ENCODE results near the gene SHC2.

The SHC2 gene

GRCh38 chr19:409516-410242 lies 51.2 kb downstream of the SHC2 start:
- DNase-seq (ENCODE audit: insufficient read length, low spot score) (no peak), FAIRE-seq (no peak)
- TF ChIP-seq PAX5 (IDR thresholded peaks at IDR 0.05; ENCODE audit: insufficient read depth, low read length, severe bottlenecking): no peak
- TF ChIP-seq POU2F2 (IDR thresholded peaks at IDR 0.05; ENCODE audit: low read depth, low read length): no peak
- TF ChIP-seq POLR2A (IDR thresholded peaks at IDR 0.05; ENCODE audit: low read depth, low read length): no peak
- no peak for TF ChIP-seq POLR2AphosphoS5 (IDR thresholded peaks at IDR 0.05; ENCODE audit: low read depth, low read length)
- no peak for TF ChIP-seq TAF1 (IDR thresholded peaks at IDR 0.05; ENCODE audit: low read depth, low read length)
- no peak for TF ChIP-seq SPI1 (IDR thresholded peaks at IDR 0.05; ENCODE audit: low read depth, low read length)

GRCh38 chr19:408902-409515 lies 51.8 kb downstream of the SHC2 start, which contains the start of gene C2CD4C:
TSS of gene C2CD4C (minus strand) at chr19:409147. CDS start at chr19:408361, 786 bp downstream.
- FAIRE-seq (no peak), DNase-seq (ENCODE audit: insufficient read length, low spot score) (no peak)
- TF ChIP-seq PAX5 (IDR thresholded peaks at IDR 0.05; ENCODE audit: insufficient read depth, low read length, severe bottlenecking): peak; percentile 13
- TF ChIP-seq POU2F2 (IDR thresholded peaks at IDR 0.05; ENCODE audit: low read depth, low read length): no peak

GRCh38 chr19:408441-408901 lies 52.4 kb downstream of the SHC2 start:
- FAIRE-seq (no peak), DNase-seq (ENCODE audit: insufficient read length, low spot score) (no peak)
- TF ChIP-seq POU2F2 (IDR thresholded peaks at IDR 0.05; ENCODE audit: low read depth, low read length) (no peak), PAX5 (IDR thresholded peaks at IDR 0.05; ENCODE audit: insufficient read depth, low read length, severe bottlenecking) (no peak), TAF1 (IDR thresholded peaks at IDR 0.05; ENCODE audit: low read depth, low read length) (no peak), SPI1 (IDR thresholded peaks at IDR 0.05; ENCODE audit: low read depth, low read length) (no peak), POLR2AphosphoS5 (IDR thresholded peaks at IDR 0.05; ENCODE audit: low read depth, low read length) (no peak), POLR2A (IDR thresholded peaks at IDR 0.05; ENCODE audit: low read depth, low read length) (no peak)

GRCh38 chr19:407511-408440 lies 53.1 kb downstream of the SHC2 start:
- FAIRE-seq: no peak
- TF ChIP-seq POU2F2 (IDR thresholded peaks at IDR 0.05; ENCODE audit: low read depth, low read length): no peak
- TF ChIP-seq POLR2AphosphoS5 (IDR thresholded peaks at IDR 0.05; ENCODE audit: low read depth, low read length): no peak
- TF ChIP-seq POLR2A (IDR thresholded peaks at IDR 0.05; ENCODE audit: low read depth, low read length): no peak
- no peak for TF ChIP-seq TAF1 (IDR thresholded peaks at IDR 0.05; ENCODE audit: low read depth, low read length)
- no peak for TF ChIP-seq SPI1 (IDR thresholded peaks at IDR 0.05; ENCODE audit: low read depth, low read length)
- TF ChIP-seq PAX5 (IDR thresholded peaks at IDR 0.05; ENCODE audit: insufficient read depth, low read length, severe bottlenecking): no peak
- no peak for DNase-seq (ENCODE audit: insufficient read length, low spot score)

GRCh38 chr19:406971-407510 lies 53.8 kb downstream of the SHC2 start:
- DNase-seq (ENCODE audit: insufficient read length, low spot score) (no peak), FAIRE-seq (no peak)
- TF ChIP-seq POLR2A (IDR thresholded peaks at IDR 0.05; ENCODE audit: low read depth, low read length): no peak
- no peak for TF ChIP-seq POLR2AphosphoS5 (IDR thresholded peaks at IDR 0.05; ENCODE audit: low read depth, low read length)
- TF ChIP-seq POU2F2 (IDR thresholded peaks at IDR 0.05; ENCODE audit: low read depth, low read length): no peak
- no peak for TF ChIP-seq SPI1 (IDR thresholded peaks at IDR 0.05; ENCODE audit: low read depth, low read length)

GRCh38 chr19:406135-406781 lies 54.6 kb downstream of the SHC2 start:
- FAIRE-seq (no peak), DNase-seq (ENCODE audit: insufficient read length, low spot score) (no peak)
- TF ChIP-seq POLR2A (IDR thresholded peaks at IDR 0.05; ENCODE audit: low read depth, low read length): no peak
- no peak for TF ChIP-seq TAF1 (IDR thresholded peaks at IDR 0.05; ENCODE audit: low read depth, low read length)
- TF ChIP-seq POLR2AphosphoS5 (IDR thresholded peaks at IDR 0.05; ENCODE audit: low read depth, low read length): no peak
- TF ChIP-seq POU2F2 (IDR thresholded peaks at IDR 0.05; ENCODE audit: low read depth, low read length): no peak
- TF ChIP-seq PAX5 (IDR thresholded peaks at IDR 0.05; ENCODE audit: insufficient read depth, low read length, severe bottlenecking): no peak

GRCh38 chr19:405121-405965 lies 55.5 kb downstream of the SHC2 start:
- no peak for FAIRE-seq
- DNase-seq (ENCODE audit: insufficient read length, low spot score): no peak
- TF ChIP-seq POLR2A (IDR thresholded peaks at IDR 0.05; ENCODE audit: low read depth, low read length) (no peak), PAX5 (IDR thresholded peaks at IDR 0.05; ENCODE audit: insufficient read depth, low read length, severe bottlenecking) (no peak), TAF1 (IDR thresholded peaks at IDR 0.05; ENCODE audit: low read depth, low read length) (no peak), POU2F2 (IDR thresholded peaks at IDR 0.05; ENCODE audit: low read depth, low read length) (no peak), POLR2AphosphoS5 (IDR thresholded peaks at IDR 0.05; ENCODE audit: low read depth, low read length) (no peak), SPI1 (IDR thresholded peaks at IDR 0.05; ENCODE audit: low read depth, low read length) (no peak)

Data from GM12891 (cell line).